Activated CD4-positive, alpha-beta T cell treated with anti-CD3 and anti-CD28 coated beads for 1 hour (primary cell): ENCODE results near the gene RUSC1.

Experiments used
- DNase-seq: peaks from one replicate; pipeline ENCODE4 v3.0.0-alpha.2; 2020

RUSC1 gene

DNA sequence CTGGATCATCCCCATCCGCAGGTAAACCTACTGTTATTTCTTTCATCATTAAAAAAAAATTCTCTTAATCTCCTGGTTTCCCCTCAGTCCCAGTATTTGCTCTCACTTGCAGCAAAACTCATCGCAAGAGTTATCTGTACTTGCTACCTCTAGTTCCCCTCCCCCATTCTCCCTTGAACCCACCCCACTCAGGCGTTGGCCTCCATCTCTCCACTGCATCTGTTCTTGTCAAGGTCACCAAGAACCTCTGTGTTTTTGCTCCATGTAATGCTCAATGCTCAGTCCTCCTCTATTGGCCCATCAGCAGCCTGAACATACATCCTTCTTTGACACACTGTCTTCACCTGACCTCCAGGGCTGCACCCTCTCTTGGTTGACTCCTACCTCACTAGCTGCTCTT is 24.0 kb upstream of the RUSC1 start:
- no peak for DNase-seq

DNA sequence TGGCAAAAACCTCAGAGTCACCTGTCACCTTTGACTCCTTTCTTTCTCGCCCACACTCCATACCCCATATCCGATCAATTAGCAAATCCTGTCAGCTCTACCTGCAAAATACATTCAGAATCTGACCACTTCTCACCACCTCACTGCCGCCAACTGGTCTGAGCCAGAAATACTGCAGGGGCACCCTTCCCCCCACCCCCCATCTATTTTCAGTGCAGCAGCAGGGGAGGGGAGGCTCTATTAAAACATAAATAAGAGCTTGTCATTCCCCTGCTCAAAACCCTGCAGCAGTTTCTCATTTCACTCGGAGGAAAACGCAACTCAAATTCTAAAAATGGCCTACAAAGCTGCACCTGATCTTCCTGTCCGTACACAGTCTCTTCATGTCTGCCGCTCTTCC is 23.3 kb upstream of the RUSC1 start:
- no peak for DNase-seq

DNA sequence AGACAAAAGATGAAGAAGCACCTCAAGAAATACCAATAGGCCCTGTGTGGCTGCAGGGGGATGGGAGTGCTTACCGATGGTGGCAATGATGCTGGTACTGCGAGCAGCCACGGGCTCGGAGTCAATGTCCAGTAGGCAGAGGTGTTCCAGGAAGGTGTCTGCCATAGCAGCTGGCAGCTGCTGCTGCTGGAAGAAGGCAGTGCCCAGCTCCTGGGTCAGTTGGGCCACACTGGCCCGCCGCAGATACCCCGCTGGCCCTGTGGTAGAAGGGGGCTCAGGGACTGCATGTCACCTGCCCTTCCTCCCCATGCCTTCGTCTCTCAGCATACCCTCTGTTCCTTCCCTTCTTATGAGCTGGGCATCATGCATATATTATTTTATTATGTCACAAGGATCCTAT is 20.7 kb upstream of the RUSC1 start:
- no peak for DNase-seq

DNA sequence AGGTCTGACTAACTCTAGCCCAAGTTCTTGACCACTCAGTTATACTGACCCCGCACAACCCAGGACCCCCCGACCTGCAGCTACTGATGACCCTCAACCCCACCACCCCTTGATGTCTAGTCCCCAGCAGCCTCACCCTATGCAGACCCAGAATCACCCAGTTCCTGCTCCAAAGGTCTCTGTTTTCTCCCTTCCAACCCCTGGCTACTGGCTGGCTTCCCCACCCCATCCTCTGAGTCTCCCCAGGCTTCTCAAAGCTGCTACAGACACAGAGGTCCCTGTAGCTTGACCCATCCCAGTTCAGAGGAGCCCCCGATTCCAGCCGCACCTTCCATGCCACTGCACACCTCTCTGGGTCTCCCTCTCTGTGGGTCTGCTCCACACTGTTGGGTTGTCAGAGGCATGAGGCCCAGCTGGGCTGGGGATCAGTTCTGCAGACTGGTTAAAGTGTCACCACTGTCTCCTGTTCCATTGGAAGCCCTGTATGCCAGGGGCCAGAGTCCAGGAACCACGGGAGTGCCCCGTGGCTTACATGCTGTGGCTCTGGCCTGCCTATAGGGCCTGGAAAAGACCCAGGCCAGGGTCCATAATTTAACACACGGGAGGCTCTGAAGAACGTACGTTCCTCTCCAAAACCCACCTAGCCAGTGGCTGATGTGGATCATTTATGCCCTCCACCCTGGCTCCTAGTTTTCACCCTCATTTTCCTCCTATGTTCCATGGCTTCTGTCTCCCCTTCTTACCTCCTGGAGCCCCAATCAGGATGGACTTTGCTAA is 20.0 kb upstream of the RUSC1 start:
- DNase-seq = no peak

DNA sequence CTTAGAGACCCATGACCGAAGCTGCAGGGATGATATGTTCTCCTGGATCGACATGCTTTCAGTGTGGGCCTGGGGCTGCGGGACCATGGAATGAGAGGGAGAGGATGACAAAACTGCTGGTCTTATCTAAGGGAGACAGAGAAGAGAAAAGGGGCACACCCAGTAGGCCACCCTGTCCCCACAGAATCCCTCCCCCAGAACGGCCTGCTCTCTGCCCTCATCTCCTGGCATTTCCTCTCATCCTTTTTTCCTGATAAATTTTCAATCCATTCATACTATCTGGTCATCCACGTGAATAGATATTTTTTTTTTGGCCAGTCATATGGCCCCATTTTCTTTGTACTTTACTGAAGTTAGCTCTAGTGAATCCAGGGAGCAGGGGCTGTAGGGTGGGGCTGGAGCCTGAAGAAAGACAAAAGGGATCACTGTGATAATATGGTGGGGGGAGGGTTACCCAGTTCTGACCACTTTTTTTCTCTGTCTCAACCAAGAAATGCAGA is 19.3 kb upstream of the RUSC1 start, which contains the start of gene PKLR:
Gene PKLR (minus strand): TSS at position 97 of the 500 bp plus-strand sequence. CDS start 43 bp downstream, at position 54.
- no peak for DNase-seq

DNA sequence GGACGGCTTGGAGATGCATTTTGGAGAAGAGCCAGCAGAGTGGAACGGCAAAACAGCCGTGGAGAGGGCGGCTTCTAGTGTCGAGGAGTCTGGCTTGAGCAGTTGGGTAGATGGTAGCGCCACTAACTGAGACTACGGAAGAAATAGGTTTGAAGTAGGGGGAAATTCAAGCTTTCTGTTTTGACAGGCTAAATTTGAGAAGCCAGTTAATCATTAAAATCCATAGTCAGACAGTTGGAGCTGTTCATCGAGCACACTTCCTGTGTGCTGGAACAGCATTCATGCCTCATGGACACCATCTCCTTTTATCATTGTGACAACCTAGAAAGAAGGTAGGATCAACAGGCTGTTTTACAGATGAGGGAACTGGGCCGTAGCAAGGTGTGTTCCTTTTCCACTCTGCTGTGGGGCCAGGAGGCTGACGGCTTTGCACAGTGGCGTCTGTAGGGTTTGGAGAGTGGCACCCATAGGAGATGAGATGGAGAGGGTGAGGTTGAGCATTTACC is 16.1 kb upstream of the RUSC1 start:
- DNase-seq = no peak

DNA sequence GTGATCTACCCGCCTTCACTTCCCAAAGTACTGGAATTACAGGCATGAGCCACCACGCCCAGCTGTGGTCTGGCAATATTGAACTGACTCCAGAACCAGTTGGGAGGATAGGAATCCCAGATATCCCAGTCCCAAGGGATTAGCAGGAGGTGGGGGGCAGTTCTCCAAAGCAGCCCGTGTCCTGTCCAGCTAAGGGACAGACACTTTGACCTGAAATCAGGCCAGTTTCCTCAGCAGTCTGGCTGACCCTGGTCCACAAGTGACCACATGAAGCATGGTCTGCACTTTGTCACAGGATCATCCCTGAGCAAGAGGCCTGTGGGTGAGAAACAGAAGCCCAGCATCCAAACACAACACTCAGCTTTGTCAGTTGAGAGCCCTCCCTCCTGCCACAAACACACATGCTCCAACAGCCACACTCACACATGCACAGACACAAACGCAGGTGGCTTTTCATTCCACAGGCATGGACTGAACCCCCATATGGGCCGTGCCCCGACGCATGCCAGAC is 14.8 kb upstream of the RUSC1 start:
- no peak for DNase-seq

DNA sequence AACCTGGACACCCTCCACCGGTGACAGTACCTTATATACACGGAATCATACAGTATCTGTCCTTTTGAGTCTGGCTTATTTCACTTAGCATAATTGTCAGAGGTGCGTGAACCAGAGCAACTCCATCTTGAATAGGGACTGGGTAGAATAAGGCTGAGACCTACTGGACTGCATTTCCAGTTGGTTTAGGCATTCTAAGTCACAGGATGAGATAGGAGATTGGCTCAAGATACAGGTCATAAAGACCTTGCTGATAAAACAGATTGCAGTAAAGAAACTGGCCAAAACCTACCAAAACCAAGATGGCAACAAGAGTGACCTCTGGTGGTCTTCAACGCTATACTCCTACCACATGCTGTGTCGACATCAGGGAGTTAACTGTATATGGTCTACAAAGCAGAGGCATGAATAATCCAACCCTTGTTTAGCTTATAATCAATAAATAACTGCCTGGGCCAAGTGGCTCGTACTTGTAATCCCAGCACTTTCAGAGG is 13.4 kb upstream of the RUSC1 start:
- DNase-seq = no peak

DNA sequence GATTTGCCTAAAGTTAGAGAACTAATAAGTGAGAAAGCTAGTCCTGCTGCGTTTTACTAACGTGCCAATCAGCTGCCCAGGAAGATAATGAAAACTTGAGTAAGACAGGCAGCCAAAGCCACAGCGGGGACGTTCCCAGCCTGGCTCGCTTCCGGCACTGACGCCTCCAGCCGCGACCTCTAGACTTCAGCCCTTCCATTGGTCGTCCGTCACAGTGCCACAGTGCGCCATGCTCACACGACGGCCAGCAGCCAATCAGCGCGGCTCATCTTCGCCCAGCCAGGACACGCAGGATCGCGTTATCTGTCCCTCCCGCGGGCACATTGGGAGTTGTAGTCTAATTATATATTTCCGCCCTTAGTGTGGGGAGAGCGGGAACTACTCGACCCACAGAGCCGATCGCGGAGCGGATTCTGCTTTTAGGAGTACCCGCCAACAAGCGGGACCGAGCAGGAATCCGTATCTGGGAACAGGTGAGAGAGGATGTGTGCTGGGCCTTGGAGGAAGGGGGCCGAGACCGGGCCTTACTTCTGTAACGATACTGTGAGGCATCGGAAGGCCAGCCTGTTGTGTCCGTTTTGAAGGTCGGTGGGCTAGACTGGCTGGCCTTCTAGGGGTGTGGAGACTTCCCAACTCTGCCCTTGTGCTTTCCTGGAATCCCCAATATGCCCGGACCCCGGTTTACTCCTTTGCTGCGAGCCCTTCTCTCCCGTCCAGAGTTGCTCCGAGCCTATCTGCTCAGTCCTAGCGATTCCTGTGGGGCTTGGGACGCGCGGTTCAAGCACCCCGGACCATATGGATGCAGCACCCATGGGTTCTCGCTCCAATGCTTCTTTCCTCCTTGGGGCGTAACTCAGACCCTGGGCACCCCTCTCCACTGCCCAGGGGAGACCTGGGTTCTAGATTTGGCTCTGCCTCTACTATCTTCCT is 11.9 kb upstream of the RUSC1 start, which contains the start of gene FDPS:
Gene FDPS (plus strand): TSS at position 374 of the 930 bp plus-strand sequence. CDS start 924 bp downstream, outside the sequence.
- DNase-seq = peak; percentile 96

DNA sequence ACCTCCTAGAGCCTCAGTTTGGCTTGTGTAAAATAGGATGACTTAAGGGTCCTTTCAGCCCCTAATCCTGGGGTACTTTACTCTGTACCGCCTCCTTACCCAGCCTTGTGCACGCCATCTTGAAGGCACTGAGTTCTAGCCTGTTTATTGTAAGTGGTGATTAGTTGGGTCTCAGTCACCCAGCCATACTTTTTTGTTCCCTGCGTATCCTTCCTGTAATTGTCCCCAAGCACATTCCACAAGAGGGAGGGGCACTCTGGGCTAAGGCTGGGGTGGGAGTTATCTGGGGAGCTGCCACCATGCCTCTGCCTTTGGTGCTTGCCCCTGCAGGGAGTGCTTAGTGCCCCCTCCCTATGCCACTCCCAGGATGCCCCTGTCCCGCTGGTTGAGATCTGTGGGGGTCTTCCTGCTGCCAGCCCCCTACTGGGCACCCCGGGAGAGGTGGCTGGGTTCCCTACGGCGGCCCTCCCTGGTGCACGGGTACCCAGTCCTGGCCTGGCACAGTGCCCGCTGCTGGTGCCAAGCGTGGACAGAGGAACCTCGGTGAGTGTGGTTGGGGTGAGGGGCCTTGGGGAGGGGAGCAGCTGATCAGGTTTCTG is 11.2 kb upstream of the RUSC1 start:
- no peak for DNase-seq

DNA sequence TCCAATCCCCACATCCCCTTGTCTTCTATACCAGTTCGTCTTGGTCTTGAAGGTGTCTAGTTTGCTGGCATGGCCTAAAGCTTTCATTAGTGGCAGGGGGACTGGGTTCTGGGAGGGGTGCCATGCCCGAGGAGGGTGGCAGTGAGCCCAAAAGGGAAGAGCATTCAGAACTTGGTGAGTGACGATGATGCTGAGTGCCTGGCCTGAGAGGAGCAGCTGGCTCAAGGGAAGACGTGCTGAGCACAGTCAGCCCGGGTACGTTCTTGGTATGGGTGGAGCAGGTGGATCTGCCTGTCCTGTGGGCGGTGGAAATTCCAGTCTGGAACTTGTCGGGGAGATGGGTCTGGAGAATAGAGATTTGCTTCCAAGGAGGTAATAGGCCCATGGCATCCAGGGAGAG is 7.4 kb upstream of the RUSC1 start:
- no peak for DNase-seq

DNA sequence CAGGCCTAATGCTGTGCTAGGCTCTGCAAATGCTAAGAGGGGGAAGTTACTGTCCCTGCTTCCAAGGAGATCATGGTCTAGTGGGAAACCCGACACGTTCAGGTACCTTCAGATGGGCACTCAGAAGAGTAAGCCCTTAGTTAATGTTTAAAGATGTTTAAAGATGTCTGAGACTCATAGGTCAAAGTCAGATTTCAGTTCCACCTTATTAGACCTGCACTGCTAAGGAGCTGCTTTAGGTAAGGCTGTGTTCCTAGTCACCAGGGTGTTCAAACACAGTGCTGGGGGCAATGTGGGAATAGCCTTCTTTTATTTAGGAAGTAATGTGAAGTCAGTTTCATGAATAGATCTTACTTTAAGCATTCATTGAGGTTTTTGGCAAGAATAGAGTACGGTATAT is 3.8 kb upstream of the RUSC1 start:
- DNase-seq = no peak

DNA sequence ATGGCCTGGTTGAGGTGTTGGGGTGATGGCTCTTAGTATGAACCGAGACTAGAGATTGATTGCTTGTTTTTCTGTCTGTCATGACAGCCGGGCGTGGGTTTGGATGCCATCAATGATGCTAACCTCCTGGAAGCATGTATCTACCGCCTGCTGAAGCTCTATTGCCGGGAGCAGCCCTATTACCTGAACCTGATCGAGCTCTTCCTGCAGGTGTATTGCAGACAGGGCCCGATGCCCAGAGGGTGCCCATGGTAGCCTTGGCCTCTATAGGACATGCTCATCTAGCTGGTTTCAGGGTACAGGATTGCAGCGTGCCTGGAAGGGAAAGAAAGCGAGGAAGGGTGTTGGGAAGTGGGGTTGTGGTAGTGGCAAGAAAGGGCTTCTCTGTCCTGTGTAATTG is 2.6 kb upstream of the RUSC1 start:
- no peak for DNase-seq

DNA sequence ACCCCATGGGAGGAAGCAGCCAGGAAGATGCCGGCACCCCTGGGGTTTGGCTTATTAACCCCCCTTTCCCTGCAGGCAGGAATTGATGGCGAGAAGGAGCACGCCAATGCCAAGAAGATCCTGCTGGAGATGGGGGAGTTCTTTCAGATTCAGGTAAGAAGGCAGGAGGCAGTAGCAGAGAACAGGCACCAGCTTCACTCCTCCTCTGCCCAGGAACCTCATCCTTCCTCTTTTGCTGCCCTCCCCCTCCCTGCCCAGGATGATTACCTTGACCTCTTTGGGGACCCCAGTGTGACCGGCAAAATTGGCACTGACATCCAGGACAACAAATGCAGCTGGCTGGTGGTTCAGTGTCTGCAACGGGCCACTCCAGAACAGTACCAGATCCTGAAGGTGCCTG is 1.2 kb upstream of the RUSC1 start:
- DNase-seq = no peak

DNA sequence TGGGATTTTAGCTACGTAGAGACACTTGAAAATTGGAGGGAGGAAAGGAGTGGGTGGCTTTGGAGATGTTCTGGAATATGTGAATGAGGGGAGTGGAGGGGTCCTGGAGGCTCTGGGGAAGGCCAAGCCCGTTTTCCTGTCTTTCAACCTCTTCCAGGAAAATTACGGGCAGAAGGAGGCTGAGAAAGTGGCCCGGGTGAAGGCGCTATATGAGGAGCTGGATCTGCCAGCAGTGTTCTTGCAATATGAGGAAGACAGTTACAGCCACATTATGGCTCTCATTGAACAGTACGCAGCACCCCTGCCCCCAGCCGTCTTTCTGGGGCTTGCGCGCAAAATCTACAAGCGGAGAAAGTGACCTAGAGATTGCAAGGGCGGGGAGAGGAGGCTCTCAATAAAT is 442 bp upstream of the RUSC1 start:
- DNase-seq = no peak

DNA sequence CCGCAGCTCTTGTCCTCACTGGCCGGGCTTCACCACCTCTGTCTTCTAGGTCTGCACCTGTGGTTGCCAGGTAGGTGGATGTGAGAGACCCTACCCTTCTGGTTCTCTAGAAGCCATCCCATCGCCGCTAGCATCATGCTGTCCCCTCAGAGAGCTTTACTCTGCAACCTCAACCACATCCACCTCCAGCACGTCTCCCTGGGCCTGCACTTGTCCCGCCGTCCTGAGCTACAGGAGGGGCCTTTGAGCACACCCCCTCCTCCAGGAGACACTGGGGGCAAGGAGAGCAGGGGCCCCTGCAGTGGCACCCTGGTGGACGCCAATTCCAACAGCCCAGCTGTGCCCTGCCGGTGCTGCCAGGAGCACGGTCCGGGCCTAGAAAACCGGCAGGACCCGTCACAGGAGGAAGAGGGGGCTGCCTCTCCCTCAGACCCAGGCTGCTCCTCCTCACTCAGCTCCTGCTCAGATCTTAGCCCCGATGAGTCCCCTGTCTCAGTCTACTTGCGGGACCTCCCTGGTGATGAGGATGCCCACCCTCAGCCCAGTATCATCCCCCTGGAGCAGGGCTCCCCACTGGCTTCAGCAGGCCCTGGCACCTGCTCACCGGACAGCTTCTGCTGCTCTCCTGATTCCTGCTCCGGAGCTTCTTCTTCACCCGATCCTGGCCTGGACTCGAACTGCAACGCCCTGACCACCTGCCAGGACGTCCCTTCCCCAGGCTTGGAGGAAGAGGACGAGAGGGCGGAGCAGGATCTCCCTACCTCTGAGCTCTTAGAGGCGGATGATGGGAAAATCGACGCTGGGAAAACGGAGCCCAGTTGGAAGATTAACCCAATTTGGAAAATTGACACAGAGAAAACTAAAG is 1.2 kb downstream of the RUSC1 start:
- DNase-seq = no peak

DNA sequence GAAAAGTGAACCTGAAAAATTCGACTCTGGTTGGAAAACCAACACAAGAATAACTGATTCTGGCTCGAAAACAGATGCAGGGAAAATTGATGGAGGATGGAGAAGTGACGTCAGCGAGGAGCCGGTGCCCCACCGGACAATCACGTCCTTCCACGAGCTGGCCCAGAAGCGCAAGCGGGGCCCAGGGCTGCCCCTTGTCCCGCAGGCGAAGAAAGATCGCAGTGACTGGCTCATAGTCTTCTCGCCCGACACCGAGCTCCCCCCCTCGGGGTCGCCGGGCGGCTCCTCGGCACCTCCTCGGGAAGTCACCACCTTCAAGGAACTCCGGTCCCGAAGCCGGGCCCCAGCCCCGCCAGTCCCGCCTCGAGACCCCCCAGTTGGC is 1.9 kb downstream of the RUSC1 start:
- DNase-seq = no peak

DNA sequence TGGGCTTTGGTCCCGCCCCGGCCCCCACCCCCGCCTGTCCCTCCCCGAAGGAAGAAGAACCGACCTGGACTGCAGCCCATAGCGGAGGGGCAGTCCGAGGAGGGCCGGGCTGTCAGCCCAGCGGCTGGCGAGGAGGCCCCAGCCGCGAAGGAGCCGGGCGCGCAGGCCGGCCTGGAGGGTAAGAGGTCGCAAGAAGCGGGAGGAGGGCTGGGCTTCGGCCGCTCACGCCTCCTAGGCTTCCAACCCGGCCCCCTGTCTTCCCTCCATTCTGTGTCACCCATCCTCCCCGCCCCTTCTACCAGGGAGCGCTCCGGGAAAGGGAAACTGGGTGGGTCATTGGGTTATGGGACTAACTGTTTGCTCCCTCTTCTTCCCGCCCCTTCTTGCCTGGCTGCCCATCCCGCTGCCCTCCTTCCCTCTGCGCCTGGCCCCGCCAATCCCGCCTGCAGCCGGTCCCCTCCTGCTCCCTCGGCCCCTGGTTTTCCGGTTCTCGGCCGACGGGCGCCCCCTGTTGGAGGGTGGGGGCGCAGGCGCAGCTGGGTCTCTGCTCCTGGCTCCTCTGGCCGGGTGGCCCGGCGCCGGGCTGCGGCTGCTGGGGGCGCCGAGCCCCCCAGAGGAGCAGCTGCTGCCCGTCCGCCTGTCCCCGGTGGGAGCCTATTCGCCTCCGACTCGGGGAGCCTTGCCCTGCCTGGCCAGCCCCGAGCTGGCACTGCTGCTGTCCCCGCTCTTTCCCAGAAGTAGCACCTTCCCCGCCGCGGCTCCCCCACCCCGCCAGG is 2.4 kb downstream of the RUSC1 start:
- DNase-seq = peak; percentile 74

DNA sequence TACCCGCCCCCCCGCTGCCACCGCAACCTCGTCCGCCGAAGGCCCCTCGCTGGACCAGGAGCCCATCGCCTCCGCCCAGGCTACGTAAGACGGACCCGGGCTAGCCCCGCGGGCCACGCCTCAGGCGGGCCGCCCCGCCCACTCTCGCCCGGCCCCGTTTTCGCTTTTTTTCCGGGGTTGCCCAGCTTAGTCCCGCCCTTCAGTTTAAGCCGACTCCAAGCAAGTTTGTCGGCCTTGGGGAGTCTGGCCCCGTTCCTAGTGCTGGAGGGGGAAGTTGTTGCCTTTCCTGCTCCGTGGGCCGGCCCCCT is 3.0 kb downstream of the RUSC1 start:
- DNase-seq = peak; percentile 66

DNA sequence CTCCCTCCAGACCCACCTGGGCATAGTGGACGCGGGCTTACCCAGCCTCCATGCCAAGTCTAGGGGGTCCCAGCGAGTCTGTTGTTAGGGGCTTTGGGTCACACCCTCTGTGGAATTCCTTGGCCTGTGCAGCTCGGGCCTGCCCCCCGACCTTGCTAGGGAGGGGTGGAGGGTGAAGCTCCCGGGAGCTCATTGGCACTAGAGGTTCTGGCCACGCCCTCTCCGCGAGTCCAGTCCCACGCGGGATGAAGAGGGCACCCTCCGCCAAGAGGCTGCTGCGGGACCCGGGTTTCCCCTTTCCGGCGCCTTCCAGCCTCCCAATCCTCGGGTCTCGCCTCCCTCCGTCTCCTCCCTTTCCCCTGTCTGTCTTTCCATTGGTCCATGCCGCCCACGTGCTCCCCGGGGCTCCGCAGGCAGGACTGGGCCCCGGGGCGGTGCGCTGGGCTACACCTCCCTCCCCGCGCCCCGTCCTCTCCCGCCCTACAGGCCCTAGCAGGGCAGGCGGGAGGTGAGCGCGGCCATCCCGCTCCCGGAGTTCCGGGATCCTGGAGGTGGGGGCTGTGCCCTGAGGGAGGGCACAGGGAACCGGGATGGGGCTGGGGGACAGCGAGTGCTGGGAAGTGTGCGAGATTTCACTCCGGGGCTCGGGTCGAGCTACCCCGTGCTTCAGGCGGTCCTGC is 3.5 kb downstream of the RUSC1 start:
- peak; percentile 77 for DNase-seq
